HepG2 (cell line): ENCODE data around the gene MALT1. TPM values are rescaled to one million over a fixed set of nuclear protein-coding genes. Genes with fewer than 3 reads are reported as not detected.

Experiments
- ATAC-seq: fragments of 200-7000 bp; cut with Tn5 transposase; 3 replicates; pipeline ENCODE4 v1.9.1; 2020; ENCODE audit warnings: mild to moderate bottlenecking, moderate library complexity
- BruUV-seq: library from RNA; stranded (reverse); fragments of 400-500 nt; replicated peaks from 2 replicates; lab custom pipeline; 2021; lab: Mats Ljungman, UMichigan
- CTCF ChIA-PET: fragments of 300-600 bp; formaldehyde crosslinking; extraction: SDS; loops from one replicate; lab custom pipeline; 2021; ENCODE audit warnings: low total read pairs, inconsistent platforms, low intra/inter-chr PET ratio; lab: Yijun Ruan, JAX
- POLR2A ChIA-PET: fragments of 350-600 bp; sonication (Branson Sonifier 250); formaldehyde crosslinking; loops from one replicate; lab custom pipeline; 2020; ENCODE audit warnings: antibody characterized with exemption, inconsistent platforms; lab: Yijun Ruan, JAX
- DNase-seq: peaks from one replicate; pipeline ENCODE4 v3.0.0-alpha.2; 2015; ENCODE audit warnings: low spot score
- FAIRE-seq: peaks from 3 replicates; lab custom pipeline; 2011; peaks lifted over from hg19 to GRCh38; lab: Jason Lieb, UNC
- H2AFZ ChIP-seq: one replicate; pipeline ENCODE4 v1.6.1; 2011; ENCODE audit warnings: low read length, inconsistent platforms
- H3K27ac ChIP-seq: fragments of 300-600 bp; 3 replicates; pipeline ENCODE4 v1.8.0; 2011; ENCODE audit warnings: mixed run types, mild to moderate bottlenecking, mixed read lengths, low read length, inconsistent platforms; ENCODE audit not compliant: insufficient read depth; ENCODE audit errors: extremely low read length
- H3K27me3 ChIP-seq, 2 experiments: fragments of 200-600 bp in 1 of 2; 2 replicates in 1 of 2; 3 replicates in 1 of 2; pipeline versions ENCODE4 v1.6.0 to v1.8.0; 2011; ENCODE audit warnings: low read length in 2 of 2, mild to moderate bottlenecking in 2 of 2, moderate library complexity in 2 of 2, inconsistent platforms in 1 of 2; ENCODE audit not compliant: insufficient read depth in 2 of 2, control insufficient read depth in 1 of 2
- H3K36me3 ChIP-seq, 2 experiments: fragments of 200-600 bp in 1 of 2; replicated peaks in 1 of 2; 2 replicates in 1 of 2; 3 replicates in 1 of 2; pipeline versions ENCODE4 v1.5.1 to v1.8.0; 2011; ENCODE audit warnings: low read length in 2 of 2, inconsistent platforms in 1 of 2; ENCODE audit not compliant: insufficient read depth in 2 of 2, control insufficient read depth in 1 of 2
- H3K4me1 ChIP-seq: 2 replicates; pipeline ENCODE4 v1.5.1; 2012; ENCODE audit warnings: low read length, inconsistent platforms; ENCODE audit not compliant: insufficient read depth
- H3K4me2 ChIP-seq: 2 replicates; pipeline ENCODE4 v1.6.0; 2011; ENCODE audit warnings: low read depth, low read length, inconsistent platforms
- H3K4me3 ChIP-seq, 3 experiments: fragments of 200-600 bp in 1 of 3; sonication (generic), shearing (Covaris generic) in 1 of 3; replicated peaks in 1 of 3; 2 replicates each; pipeline ENCODE4 v1.5.1; 2011 to 2016; ENCODE audit warnings: low read length in 3 of 3, inconsistent platforms in 2 of 3, low read depth in 2 of 3, mild to moderate bottlenecking in 2 of 3, control low read depth in 1 of 3, mixed read lengths in 1 of 3; ENCODE audit not compliant: insufficient read depth in 1 of 3
- H3K79me2 ChIP-seq: one replicate; pipeline ENCODE4 v1.6.1; 2011; ENCODE audit warnings: low read length, inconsistent platforms; ENCODE audit not compliant: insufficient read depth
- H3K9ac ChIP-seq: 2 replicates; pipeline ENCODE4 v1.6.0; 2011; ENCODE audit warnings: mild to moderate bottlenecking, low read depth, low read length, inconsistent platforms; ENCODE audit not compliant: insufficient read depth
- H3K9me3 ChIP-seq: 2 replicates; pipeline ENCODE4 v1.5.1; 2012; ENCODE audit warnings: mild to moderate bottlenecking, low read length
- H4K20me1 ChIP-seq: 2 replicates; pipeline ENCODE4 v1.6.0; 2011; ENCODE audit warnings: inconsistent platforms, mild to moderate bottlenecking, low read length, moderate library complexity; ENCODE audit not compliant: insufficient read depth
- BCL6 ChIP-seq: IDR thresholded peaks from 2 replicates; pipeline ENCODE4 v1.6.1; 2016; ENCODE audit warnings: missing genetic modification reagents, missing compliant biosample characterization
- FOSL2 ChIP-seq: sonication (generic); formaldehyde crosslinking; IDR thresholded peaks from 2 replicates; pipeline ENCODE4 v1.4.0; 2020; ENCODE audit warnings: missing genetic modification reagents
- MAFF ChIP-seq: IDR thresholded peaks from 2 replicates; pipeline ENCODE4 v1.6.1; 2011; ENCODE audit warnings: low read depth, low read length, improper control_type of control experiment
- MAFG ChIP-seq: sonication (generic); formaldehyde crosslinking; IDR thresholded peaks from 2 replicates; pipeline ENCODE4 v1.5.1; 2020; ENCODE audit warnings: mild to moderate bottlenecking, missing genetic modification reagents
- MAFK ChIP-seq, 2 experiments: IDR thresholded peaks in 1 of 2; conservative IDR thresholded peaks in 1 of 2; 2 replicates each; pipeline ENCODE4 v1.6.1; 2011; ENCODE audit warnings: improper control_type of control experiment in 2 of 2, low read length in 2 of 2
- MXI1 ChIP-seq: IDR thresholded peaks from 3 replicates; pipeline ENCODE4 v1.6.1; 2012; ENCODE audit warnings: low read depth, low read length, inconsistent platforms, borderline replicate concordance
- NFIC ChIP-seq: IDR thresholded peaks from 2 replicates; pipeline ENCODE4 v1.6.1; 2012; ENCODE audit warnings: mild to moderate bottlenecking, low read length, inconsistent platforms
- SAP130 ChIP-seq: IDR thresholded peaks from 2 replicates; pipeline ENCODE4 v1.6.1; 2016; ENCODE audit warnings: low read depth
- SP2 ChIP-seq: sonication (generic); formaldehyde crosslinking; IDR thresholded peaks from 2 replicates; pipeline ENCODE4 v1.5.1; 2020; ENCODE audit warnings: mild to moderate bottlenecking, missing genetic modification reagents
- TEAD3 ChIP-seq: optimal IDR thresholded peaks from 2 replicates; pipeline ENCODE3; 2016; ENCODE audit warnings: borderline replicate concordance
- TOPORS ChIP-seq: sonication (generic); formaldehyde crosslinking; IDR thresholded peaks from 2 replicates; pipeline ENCODE4 v1.8.0; 2023; ENCODE audit warnings: mild to moderate bottlenecking, missing genetic modification reagents
- ZBTB38 ChIP-seq: sonication (generic); formaldehyde crosslinking; IDR thresholded peaks from 2 replicates; pipeline ENCODE4 v1.5.1; 2020; ENCODE audit warnings: mild to moderate bottlenecking, missing genetic modification reagents
- ZBTB44 ChIP-seq: sonication (generic); formaldehyde crosslinking; IDR thresholded peaks from 2 replicates; pipeline ENCODE4 v1.4.0; 2020; ENCODE audit warnings: missing genetic modification reagents
- ZNF232 ChIP-seq: sonication (generic); formaldehyde crosslinking; IDR thresholded peaks from 2 replicates; pipeline ENCODE4 v1.4.0; 2020; ENCODE audit warnings: missing genetic modification reagents, borderline replicate concordance
- ZNF441 ChIP-seq: sonication (generic); formaldehyde crosslinking; IDR thresholded peaks from 2 replicates; pipeline ENCODE4 v1.7.0; 2021; ENCODE audit warnings: missing genetic modification reagents, borderline replicate concordance
- ZNF644 ChIP-seq: IDR thresholded peaks from 2 replicates; pipeline ENCODE4 v1.6.1; 2016; ENCODE audit warnings: low read depth
- WGBS: methylation state at CpG from one replicate; pipeline ENCODE4 v1.1.6; 2017; ENCODE audit warnings: low lambda C conversion rate; 5-methylcytosine and 5-hydroxymethylcytosine counted together
- in situ Hi-C: cut with HindIII; loops from 2 replicates; pipeline ENCODE4 v1.10.0; 2017; ENCODE audit warnings: low pct_unique_long_range_greater_than_20kb; ENCODE audit not compliant: extremely low pct_ligation_motif_present
- intact Hi-C: fragments of 100-400 bp; cut with micrococcal nuclease; formaldehyde crosslinking; loops from one replicate; pipeline ENCODE4 v1.10.0; 2022; ENCODE audit not compliant: unreplicated experiment
- polyA plus RNA-seq, 8 experiments: library from polyadenylated mRNA; depleted of rRNA in 3 of 8; stranded (reverse) in 7 of 8; unstranded in 1 of 8; fragments of >200 nt; fragmentation: Illumina TruSeq in 4 of 8; extraction: Trizol in 4 of 8; gene quantifications; 2 replicates each; pipeline versions ENCODE4 v1.2.1 to v1.2.3, GENCODE V29; 2011 to 2016; ENCODE audit warnings: low read depth in 4 of 8, missing spikeins in 1 of 8, mixed read lengths in 1 of 8; ENCODE audit not compliant: insufficient read depth in 1 of 8
- total RNA-seq, 5 experiments: library from RNA; depleted of rRNA; stranded (reverse); fragments of >200 nt; fragmentation: Illumina TruSeq; extraction: Trizol; gene quantifications; 2 replicates each; pipeline ENCODE4 v1.2.3, GENCODE V29; 2016; ENCODE audit warnings: low read depth in 1 of 5

The MALT1 gene
- total and polyA plus RNA-seq, 2 of the 13 experiments (the other 11 are each of a cell fraction or from before 2014, with no cell fraction given): 43.9 to 89.0 TPM

- CTCF ChIA-PET: no interaction called here
- no peaks in the 10 kb centered on the region for H3K9me3 ChIP-seq
- FAIRE-seq: peak; percentile 21
- H4K20me1 ChIP-seq: peaks cover 29% of the 10 kb centered on the region
- in situ Hi-C loops: no loop called here
- H3K79me2 ChIP-seq: peaks cover 80% of the 10 kb centered on the region
- H3K4me2 ChIP-seq: no peak overlapping the region
- WGBS: 83% methylated on average over 5 of the region's 5 CpGs
- H3K27ac ChIP-seq: no peak overlapping the region
- TF ChIP-seq MAFG (CRISPR knock-in tag) (peak; percentile 78), MXI1 (peak; percentile 53; the same call in 1 of the 3 replicates), ZNF232 (CRISPR knock-in tag) (no peak), BCL6 (peak; percentile 8; the same call in 1 of the 2 replicates), MAFF (peak; percentile 83), ZBTB38 (no peak), NFIC (0 out of 2 replicates have a peak, but pooled peaks have one; percentile 58), TOPORS (CRISPR knock-in tag) (no peak), FOSL2 (CRISPR knock-in tag) (peak; percentile 62), TEAD3 (CRISPR knock-in tag) (peak; percentile 92), SP2 (CRISPR knock-in tag) (no peak), MAFK (conservative IDR thresholded peaks at IDR 0.05 in 1 of 2, IDR thresholded peaks at IDR 0.05 in 1 of 2; ENCODE audit: low read length in 2 of 2) (peak; percentile 66 to 86), SAP130 (peak; percentile 60), ZNF644 (0 out of 2 replicates have a peak, but pooled peaks have one; percentile 34), ZNF441 (peak; percentile 90), ZBTB44 (no peak)
- peaks cover 18 to 58% of the 10 kb centered on the region in 2 experiments for H3K36me3 ChIP-seq
- no peak for ATAC-seq
- intact Hi-C loops: no loop called here
- H3K4me3 ChIP-seq: no peak overlapping the region
- no TSS peak for BruUV-seq
- H3K9ac ChIP-seq: no peak overlapping the region
- POLR2A ChIA-PET: interaction anchor here (1.0 kb wide), 1 partner anchor 11 kb away, joined by 4 read pairs; the partner anchor contains the start of gene MALT1
- no peak overlapping the region for H2AFZ ChIP-seq
- DNase-seq: peak; percentile 68
- peaks cover 27% of the 10 kb centered on the region for H3K4me1 ChIP-seq
- no peaks in the 10 kb centered on the region; a peak in 1 of 5 replicates for H3K27me3 ChIP-seq
These were observed 11.3 kb downstream of the MALT1 start for GRCh38 chr18:58682429-58683069.
